HTERT RPE-1 (cell line): ENCODE results near the gene SNX10.
"Not testable (repeated sequence)": the region's sequence is repeated elsewhere in the genome, so short reads cannot be mapped to it uniquely, and the experiment has no call there.

Experiments used
- in situ Hi-C: fragments of 300-500 bp; cut with MboI; formaldehyde crosslinking; loops from 4 replicates; pipeline ENCODE4 v1.14.3; 2020; ENCODE audit warnings: low sequenced_read_pairs

Gene SNX10

GRCh38 chr7:26291699-26292538 lies at the start of gene SNX10:
Gene SNX10, plus strand, starts transcription at chr7:26291862. Its CDS starts 54,581 bp downstream, at chr7:26346443.
- in situ Hi-C loops: no loop called here

- in situ Hi-C loops: no loop called here
Observed at GRCh38 chr7:26245150-26245549, 46.5 kb upstream of the SNX10 start.

GRCh38 chr7:26250239-26250638 lies 41.4 kb upstream of the SNX10 start:
- in situ Hi-C loops: no loop called here

GRCh38 chr7:26261866-26262265 lies 29.8 kb upstream of the SNX10 start:
- in situ Hi-C loops: not testable (repeated sequence)

GRCh38 chr7:26265065-26265464 lies 26.6 kb upstream of the SNX10 start:
- in situ Hi-C loops: no loop called here

GRCh38 chr7:26265499-26266075 lies 26.1 kb upstream of the SNX10 start:
- in situ Hi-C loops: no loop called here

GRCh38 chr7:26267601-26268166 lies 24.0 kb upstream of the SNX10 start:
- in situ Hi-C loops: no loop called here

GRCh38 chr7:26275213-26275612 lies 16.4 kb upstream of the SNX10 start:
- in situ Hi-C loops: no loop called here

- in situ Hi-C loops: no loop called here
Observed at GRCh38 chr7:26278770-26279169, 12.9 kb upstream of the SNX10 start.

GRCh38 chr7:26279405-26279804 lies 12.3 kb upstream of the SNX10 start:
- in situ Hi-C loops: no loop called here

- in situ Hi-C loops: no loop called here
Observed at GRCh38 chr7:26280097-26280496, 11.6 kb upstream of the SNX10 start.

- in situ Hi-C loops: no loop called here
Observed at GRCh38 chr7:26280723-26281122, 10.9 kb upstream of the SNX10 start.

GRCh38 chr7:26284477-26284876 lies 7.2 kb upstream of the SNX10 start:
- in situ Hi-C loops: no loop called here

- in situ Hi-C loops: no loop called here
Observed at GRCh38 chr7:26284995-26285632, 6.5 kb upstream of the SNX10 start.

- in situ Hi-C loops: no loop called here
Observed at GRCh38 chr7:26286157-26286556, 5.5 kb upstream of the SNX10 start.

GRCh38 chr7:26288126-26288525 lies 3.5 kb upstream of the SNX10 start:
- in situ Hi-C loops: not testable (repeated sequence)

GRCh38 chr7:26291251-26291650 lies 411 bp upstream of the SNX10 start:
- in situ Hi-C loops: no loop called here

GRCh38 chr7:26292768-26293560 lies 1.3 kb downstream of the SNX10 start:
- in situ Hi-C loops: no loop called here

- in situ Hi-C loops: no loop called here
Observed at GRCh38 chr7:26293569-26294308, 2.1 kb downstream of the SNX10 start.

GRCh38 chr7:26295015-26295414 lies 3.4 kb downstream of the SNX10 start:
- in situ Hi-C loops: no loop called here
